AG08395 (cell line): ENCODE results near the gene JUNB.
A peak's percentile ranks its signal among the peaks of the same experiment; 100 is the strongest.
"Not testable (repeated sequence)": the region's sequence is repeated elsewhere in the genome, so short reads cannot be mapped to it uniquely, and the experiment has no call there.

Experiments
- DNase-seq: peaks from one replicate; pipeline ENCODE4 v3.0.0; 2012; ENCODE audit warnings: mixed read lengths, low spot score

JUNB gene

GRCh38 chr19:12789098-12789903, 2.0 kb upstream of the JUNB start:
- peak; percentile 3 for DNase-seq

GRCh38 chr19:12789904-12790619, 1.2 kb upstream of the JUNB start:
- peak; percentile 95 for DNase-seq

- peak; percentile 1 for DNase-seq
These were observed 500 bp upstream of the JUNB start for GRCh38 chr19:12790628-12791344.

- DNase-seq = peak; percentile 2
These were observed 966 bp downstream of the JUNB start for GRCh38 chr19:12792051-12792852.

- no peak for DNase-seq
These were observed 1.6 kb downstream of the JUNB start for GRCh38 chr19:12792853-12793289.

- peak; percentile 97 for DNase-seq
These were observed 2.3 kb downstream of the JUNB start for GRCh38 chr19:12793290-12794195.

GRCh38 chr19:12794196-12794941, 3.1 kb downstream of the JUNB start:
- peak; percentile 2 for DNase-seq

GRCh38 chr19:12794971-12795381, 3.7 kb downstream of the JUNB start:
- DNase-seq = no peak

GRCh38 chr19:12796146-12797071, 5.1 kb downstream of the JUNB start:
- DNase-seq = peak; percentile 66

GRCh38 chr19:12797141-12797587, 5.9 kb downstream of the JUNB start:
- no peak for DNase-seq

GRCh38 chr19:12797607-12798006, 6.3 kb downstream of the JUNB start:
- DNase-seq = not testable (repeated sequence)

- no peak for DNase-seq
These were observed 8.6 kb downstream of the JUNB start for GRCh38 chr19:12799742-12800465.

GRCh38 chr19:12800466-12800770, 9.1 kb downstream of the JUNB start:
- no peak for DNase-seq

- no peak for DNase-seq
These were observed 9.7 kb downstream of the JUNB start for GRCh38 chr19:12800923-12801465.

- DNase-seq = peak; percentile 73
These were observed 10.4 kb downstream of the JUNB start, which contains the start of the genes PRDX2 and THSD8 for GRCh38 chr19:12801466-12802266. TSS of gene PRDX2 (minus strand) at chr19:12801800. CDS start at chr19:12801261, 539 bp downstream. TSS of gene THSD8 (plus strand) at chr19:12802069. CDS start at chr19:12802072, 3 bp downstream.

GRCh38 chr19:12802267-12803106, 11.2 kb downstream of the JUNB start:
- no peak for DNase-seq
